HepG2 (cell line): ENCODE results near the gene DMPK. TPM values are rescaled to one million over a fixed set of nuclear protein-coding genes. Genes with fewer than 3 reads are reported as not detected.
A peak's percentile ranks its signal among the peaks of the same experiment; 100 is the strongest.

Source experiments
- ARID4A ChIP-seq: sonication (generic); formaldehyde crosslinking; IDR thresholded peaks from 2 replicates; pipeline ENCODE4 v1.5.0; 2020; ENCODE audit warnings: mild to moderate bottlenecking, missing genetic modification reagents, borderline replicate concordance
- FOXO4 ChIP-seq: sonication (generic); formaldehyde crosslinking; conservative IDR thresholded peaks from 2 replicates; pipeline ENCODE4 v1.8.1; 2023; ENCODE audit warnings: missing genetic modification reagents
- HMGXB3 ChIP-seq: sonication (generic); formaldehyde crosslinking; IDR thresholded peaks from 2 replicates; pipeline ENCODE4 v1.4.0; 2020; ENCODE audit warnings: missing genetic modification reagents, borderline replicate concordance
- KMT2A ChIP-seq: sonication (generic); formaldehyde crosslinking; IDR thresholded peaks from 2 replicates; pipeline ENCODE4 v1.4.0; 2020; ENCODE audit warnings: missing genetic modification reagents
- MTA3 ChIP-seq: sonication (generic); formaldehyde crosslinking; IDR thresholded peaks from 2 replicates; pipeline ENCODE4 v1.4.0; 2020; ENCODE audit warnings: missing genetic modification reagents
- MZF1 ChIP-seq: sonication (generic); formaldehyde crosslinking; IDR thresholded peaks from 2 replicates; pipeline ENCODE4 v1.8.1; 2023; ENCODE audit warnings: mild to moderate bottlenecking, missing genetic modification reagents, borderline replicate concordance
- NRL ChIP-seq: sonication (generic); formaldehyde crosslinking; IDR thresholded peaks from 2 replicates; pipeline ENCODE4 v1.5.0; 2020; ENCODE audit warnings: missing genetic modification reagents, mild to moderate bottlenecking, moderate library complexity, borderline replicate concordance
- PCBP2 ChIP-seq: fragments of 200-400 bp; formaldehyde crosslinking; optimal IDR thresholded peaks from 2 replicates; pipeline ENCODE3; 2018; ENCODE audit warnings: low read length, low read depth; ENCODE audit not compliant: poor library complexity, severe bottlenecking
- SPEN ChIP-seq: sonication (generic); formaldehyde crosslinking; IDR thresholded peaks from 2 replicates; pipeline ENCODE4 v1.5.1; 2020; ENCODE audit warnings: low read depth, mild to moderate bottlenecking, missing genetic modification reagents
- SUZ12 ChIP-seq: fragments of 150-350 bp; IDR thresholded peaks from 2 replicates; pipeline ENCODE4 v1.6.1; 2014; ENCODE audit warnings: low read depth, low read length
- ZFP62 ChIP-seq: sonication (generic); formaldehyde crosslinking; IDR thresholded peaks from 2 replicates; pipeline ENCODE4 v1.4.0; 2020; ENCODE audit warnings: missing genetic modification reagents
- ZKSCAN5 ChIP-seq: sonication (generic); formaldehyde crosslinking; IDR thresholded peaks from 2 replicates; pipeline ENCODE4 v1.5.1; 2020; ENCODE audit warnings: mild to moderate bottlenecking, missing genetic modification reagents
- ZMAT3 ChIP-seq: sonication (generic); formaldehyde crosslinking; conservative IDR thresholded peaks from 2 replicates; pipeline ENCODE4 v1.7.0; 2021; ENCODE audit warnings: missing genetic modification reagents
- ZNF18 ChIP-seq: sonication (generic); formaldehyde crosslinking; IDR thresholded peaks from 2 replicates; pipeline ENCODE4 v1.8.0; 2022; ENCODE audit warnings: mild to moderate bottlenecking, missing genetic modification reagents; ENCODE audit not compliant: insufficient replicate concordance
- ZNF451 ChIP-seq: sonication (generic); formaldehyde crosslinking; IDR thresholded peaks from 2 replicates; pipeline ENCODE4 v1.5.0; 2020; ENCODE audit warnings: mild to moderate bottlenecking, missing genetic modification reagents
- ZNF768 ChIP-seq: sonication (generic); formaldehyde crosslinking; IDR thresholded peaks from 2 replicates; pipeline ENCODE4 v1.4.0; 2020; ENCODE audit warnings: missing genetic modification reagents
- polyA plus RNA-seq, 8 experiments: library from polyadenylated mRNA; depleted of rRNA in 3 of 8; stranded (reverse) in 7 of 8; unstranded in 1 of 8; fragments of >200 nt; fragmentation: Illumina TruSeq in 4 of 8; extraction: Trizol in 4 of 8; gene quantifications; 2 replicates each; pipeline versions ENCODE4 v1.2.1 to v1.2.3, GENCODE V29; 2011 to 2016; ENCODE audit warnings: low read depth in 4 of 8, missing spikeins in 1 of 8, mixed read lengths in 1 of 8; ENCODE audit not compliant: insufficient read depth in 1 of 8
- total RNA-seq, 5 experiments: library from RNA; depleted of rRNA; stranded (reverse); fragments of >200 nt; fragmentation: Illumina TruSeq; extraction: Trizol; gene quantifications; 2 replicates each; pipeline ENCODE4 v1.2.3, GENCODE V29; 2016; ENCODE audit warnings: low read depth in 1 of 5

Gene DMPK
- total and polyA plus RNA-seq, 2 of the 13 experiments (the other 11 are each of a cell fraction or from before 2014, with no cell fraction given) = 5.3 to 8.8 TPM

GRCh38 chr19:45768984-45769782 is 13.1 kb downstream of the DMPK start, which contains the start of gene SIX5 (continued):
- no peak for TF ChIP-seq KMT2A (CRISPR knock-in tag)
- no peak for TF ChIP-seq PCBP2
- TF ChIP-seq ZFP62 = no peak
- no peak for TF ChIP-seq MZF1 (CRISPR knock-in tag)
- no peak for TF ChIP-seq ZNF768 (CRISPR knock-in tag)
- no peak for TF ChIP-seq ZKSCAN5 (CRISPR knock-in tag)
- peak; percentile 26; the same call in 1 of the 2 replicates for TF ChIP-seq ZNF451 (CRISPR knock-in tag)
- TF ChIP-seq MTA3 = no peak
- 0 out of 2 replicates have a peak, but pooled peaks have one; percentile 41 for TF ChIP-seq NRL (CRISPR knock-in tag)
- peak; percentile 81 for TF ChIP-seq ARID4A (CRISPR knock-in tag)
- no peak for TF ChIP-seq FOXO4 (CRISPR knock-in tag)
- TF ChIP-seq SUZ12 = no peak
- TF ChIP-seq ZNF18 (CRISPR knock-in tag) = no peak
- peak; percentile 79 for TF ChIP-seq SPEN (CRISPR knock-in tag)
- peak; percentile 73; the same call in 1 of the 2 replicates for TF ChIP-seq HMGXB3 (CRISPR knock-in tag)
- no peak; the same call in 1 of the 2 replicates for TF ChIP-seq ZMAT3 (CRISPR knock-in tag)
